ENCODE measurements around the gene RBM17. TPM values are rescaled to one million over a fixed set of nuclear protein-coding genes. Genes with fewer than 3 reads are reported as not detected.
"Not testable (repeated sequence)": the region's sequence is repeated elsewhere in the genome, so short reads cannot be mapped to it uniquely, and the experiment has no call there.

Gene RBM17
- total RNA-seq, 2 donors from 2014 or later: 54.5 to 57.0 TPM

GRCh38 chr10:6062101-6062771, 26.6 kb upstream of the RBM17 start, which contains the start of gene IL2RA:
IL2RA (minus strand) TSS chr10:6062367; CDS start chr10:6062151, 216 bp downstream.
- ATAC-seq (no peak), DNase-seq (peak in 1 of 4 donors; percentile 6)
- no peaks in the 10 kb centered on the region for H3K4me1 ChIP-seq
- H3K4me3 ChIP-seq: no peak within 1 kb of the TSS
- H3K27me3 ChIP-seq: no peaks in the 10 kb centered on the region
- intact Hi-C loops (cut with DNase I): no loop called here
- TF ChIP-seq POLR2A (IDR thresholded peaks at IDR 0.05) (no peak), CTCF (IDR thresholded peaks at IDR 0.05) (no peak)
- no peak within 1 kb of the TSS for H3K27ac ChIP-seq
- 69 to 85% methylated on average over 18 of the region's 18 CpGs for WGBS, 2 donors
- H3K9me3 ChIP-seq: no peaks in the 10 kb centered on the region
- H3K36me3 ChIP-seq (replicated peaks in 1 of 2; ENCODE audit: insufficient read depth in 1 of 2, low read depth in 2 of 2): no peaks in the 10 kb centered on the region

GRCh38 chr10:6064119-6064518, 24.7 kb upstream of the RBM17 start:
- H3K9me3 ChIP-seq: no peaks in the 10 kb centered on the region

GRCh38 chr10:6064726-6065125, 24.1 kb upstream of the RBM17 start:
- DNase-seq; H3K27me3 ChIP-seq; H3K4me1 ChIP-seq; ATAC-seq; H3K4me3 ChIP-seq; H3K27ac ChIP-seq; H3K9me3 ChIP-seq; intact Hi-C loops (cut with DNase I); H3K36me3 ChIP-seq (replicated peaks in 1 of 2; ENCODE audit: insufficient read depth in 1 of 2, low read depth in 2 of 2): not testable (repeated sequence)
- WGBS, 2 donors: 93 to 94% methylated on average over 3 of the region's 3 CpGs

More at GRCh38 chr10:6064119-6064518, 24.7 kb upstream of the RBM17 start:
- Histone ChIP-seq H3K36me3 (replicated peaks in 1 of 2; ENCODE audit: insufficient read depth in 1 of 2, low read depth in 2 of 2) (no peaks in the 10 kb centered on the region), H3K27ac (no peak overlapping the region), H3K4me3 (no peak overlapping the region), H3K27me3 (no peaks in the 10 kb centered on the region), H3K4me1 (no peaks in the 10 kb centered on the region)
- ATAC-seq (no peak), DNase-seq (peak in 1 of 4 donors; percentile 2)
- intact Hi-C loops (cut with DNase I): no loop called here
- 76 to 82% methylated on average over 7 of the region's 7 CpGs for WGBS, 2 donors
- TF ChIP-seq CTCF (IDR thresholded peaks at IDR 0.05): no peak
- TF ChIP-seq POLR2A (IDR thresholded peaks at IDR 0.05): no peak

GRCh38 chr10:6065406-6065805, 23.4 kb upstream of the RBM17 start:
- no peak overlapping the region for H3K27ac ChIP-seq
- DNase-seq (peak in 1 of 4 donors; percentile 3), ATAC-seq (no peak)
- H3K27me3 ChIP-seq: no peaks in the 10 kb centered on the region
- TF ChIP-seq CTCF (IDR thresholded peaks at IDR 0.05): no peak
- no peak for TF ChIP-seq POLR2A (IDR thresholded peaks at IDR 0.05)
- H3K4me1 ChIP-seq: no peaks in the 10 kb centered on the region
- 81 to 97% methylated on average over 3 of the region's 3 CpGs for WGBS, 2 donors
- H3K36me3 ChIP-seq (replicated peaks in 1 of 2; ENCODE audit: insufficient read depth in 1 of 2, low read depth in 2 of 2): no peaks in the 10 kb centered on the region
- no peaks in the 10 kb centered on the region for H3K9me3 ChIP-seq
- H3K4me3 ChIP-seq: no peak overlapping the region
- intact Hi-C loops (cut with DNase I): no loop called here

- intact Hi-C loops (cut with DNase I): no loop called here
- peak; percentile 50 for ATAC-seq
- Histone ChIP-seq H3K4me1 (no peaks in the 10 kb centered on the region), H3K9me3 (no peaks in the 10 kb centered on the region), H3K27me3 (no peaks in the 10 kb centered on the region), H3K4me3 (no peak overlapping the region), H3K36me3 (replicated peaks in 1 of 2; ENCODE audit: insufficient read depth in 1 of 2, low read depth in 2 of 2) (no peaks in the 10 kb centered on the region), H3K27ac (no peak overlapping the region)
- TF ChIP-seq CTCF (IDR thresholded peaks at IDR 0.05) (no peak), POLR2A (IDR thresholded peaks at IDR 0.05) (no peak)
- whole genome bisulfite sequencing, 2 donors: 56 to 64% methylated on average over 4 of the region's 4 CpGs
- peak in 1 of 4 donors; percentile 7 for DNase-seq
These were observed 23.0 kb upstream of the RBM17 start for GRCh38 chr10:6065835-6066234.
